Measurements from ENCODE around the gene DUOX1. TPM values are rescaled to one million over a fixed set of nuclear protein-coding genes. Genes with fewer than 3 reads are reported as not detected.

Gene DUOX1
- total RNA-seq, 4 donors from 2014 or later, result 0.33 to 1.7 (median 0.61) TPM

GRCh38 chr15:45163508-45163856, 33.7 kb downstream of the DUOX1 start:
- Histone ChIP-seq H3K4me1 (peaks cover 17 to 44% (median 32%) of the 10 kb centered on the region in 4 donors), H3K36me3 (no peaks in the 10 kb centered on the region), H3K27ac (replicated peaks in 1 of 4) (no peak overlapping the region), H3K4me3 (no peak overlapping the region), H3K27me3 (no peaks in the 10 kb centered on the region), H3K9me3 (peaks cover 0 to 3% (median 0%) of the 10 kb centered on the region in 4 donors)
- 66% methylated on average over 4 of the region's 9 CpGs for WGBS
- DNase-seq (ENCODE audit: extremely low spot score), result no peak
- TF ChIP-seq, protein P1, sequence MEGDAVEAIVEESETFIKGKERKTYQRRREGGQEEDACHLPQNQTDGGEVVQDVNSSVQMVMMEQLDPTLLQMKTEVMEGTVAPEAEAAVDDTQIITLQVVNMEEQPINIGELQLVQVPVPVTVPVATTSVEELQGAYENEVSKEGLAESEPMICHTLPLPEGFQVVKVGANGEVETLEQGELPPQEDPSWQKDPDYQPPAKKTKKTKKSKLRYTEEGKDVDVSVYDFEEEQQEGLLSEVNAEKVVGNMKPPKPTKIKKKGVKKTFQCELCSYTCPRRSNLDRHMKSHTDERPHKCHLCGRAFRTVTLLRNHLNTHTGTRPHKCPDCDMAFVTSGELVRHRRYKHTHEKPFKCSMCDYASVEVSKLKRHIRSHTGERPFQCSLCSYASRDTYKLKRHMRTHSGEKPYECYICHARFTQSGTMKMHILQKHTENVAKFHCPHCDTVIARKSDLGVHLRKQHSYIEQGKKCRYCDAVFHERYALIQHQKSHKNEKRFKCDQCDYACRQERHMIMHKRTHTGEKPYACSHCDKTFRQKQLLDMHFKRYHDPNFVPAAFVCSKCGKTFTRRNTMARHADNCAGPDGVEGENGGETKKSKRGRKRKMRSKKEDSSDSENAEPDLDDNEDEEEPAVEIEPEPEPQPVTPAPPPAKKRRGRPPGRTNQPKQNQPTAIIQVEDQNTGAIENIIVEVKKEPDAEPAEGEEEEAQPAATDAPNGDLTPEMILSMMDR (IDR thresholded peaks at IDR 0.05), result no peak
- TF ChIP-seq EP300 (IDR thresholded peaks at IDR 0.05) (no peak), POLR2AphosphoS5 (IDR thresholded peaks at IDR 0.05) (no peak), POLR2A (IDR thresholded peaks at IDR 0.05; ENCODE audit: low read depth) (no peak)
- intact Hi-C loops (cut with DNase I), result loop anchor here (2.0 kb wide), 1 partner anchor 293 kb away; no protein-coding TSS in a partner anchor

GRCh38 chr15:45164914-45165313, 35.1 kb downstream of the DUOX1 start:
- DNase-seq (ENCODE audit: extremely low spot score), result no peak
- Histone ChIP-seq H3K9me3 (peaks cover 0 to 3% (median 0%) of the 10 kb centered on the region in 4 donors), H3K36me3 (no peaks in the 10 kb centered on the region), H3K27ac (replicated peaks in 1 of 4) (no peak overlapping the region), H3K4me1 (peaks cover 17 to 47% (median 37%) of the 10 kb centered on the region in 4 donors), H3K27me3 (no peaks in the 10 kb centered on the region), H3K4me3 (no peak overlapping the region)
- TF ChIP-seq, protein P1 (IDR thresholded peaks at IDR 0.05), result no peak
- TF ChIP-seq EP300 (IDR thresholded peaks at IDR 0.05), result no peak
- TF ChIP-seq POLR2AphosphoS5 (IDR thresholded peaks at IDR 0.05), result no peak
- no peak for TF ChIP-seq POLR2A (IDR thresholded peaks at IDR 0.05; ENCODE audit: low read depth)
- intact Hi-C loops (cut with DNase I), result loop anchor here (2.0 kb wide), 1 partner anchor 114 kb away; no protein-coding TSS in a partner anchor
- WGBS, result 100% methylated on average over 1 of the region's 1 CpG

DNA sequence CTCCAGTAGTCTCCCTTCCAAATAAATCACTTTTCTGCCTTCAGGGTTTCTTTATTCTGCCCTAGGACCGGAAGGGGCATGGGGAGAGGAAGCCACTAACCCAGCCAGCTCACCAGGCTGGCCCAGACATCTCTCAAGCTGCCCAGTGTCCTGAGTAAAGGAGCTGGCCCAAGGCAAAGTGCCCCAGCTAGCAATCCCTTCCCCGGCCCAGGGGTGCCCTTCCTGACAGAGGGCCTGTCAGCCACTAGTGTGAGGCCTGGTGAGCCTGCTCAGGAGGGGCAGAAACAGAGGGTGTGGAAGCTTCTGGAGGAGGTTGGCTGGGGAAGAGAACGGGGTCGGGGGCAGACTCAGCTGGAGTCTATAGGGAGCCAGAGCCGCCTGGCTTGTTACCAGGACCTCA, 35.7 kb downstream of the DUOX1 start:
- WGBS, result 90% methylated on average over 3 of the region's 5 CpGs
- peaks cover 17 to 47% (median 37%) of the 10 kb centered on the region in 4 donors for H3K4me1 ChIP-seq
- peaks cover 0 to 3% (median 0%) of the 10 kb centered on the region in 4 donors for H3K9me3 ChIP-seq
- H3K36me3 ChIP-seq, result no peaks in the 10 kb centered on the region
- peak overlapping the region; percentile 98 to 100 (median 98) for H3K27ac ChIP-seq (replicated peaks in 1 of 4)
- no peak overlapping the region for H3K4me3 ChIP-seq
- no peaks in the 10 kb centered on the region for H3K27me3 ChIP-seq
- TF ChIP-seq POLR2AphosphoS5 (IDR thresholded peaks at IDR 0.05) (no peak), EP300 (IDR thresholded peaks at IDR 0.05) (no peak), POLR2A (IDR thresholded peaks at IDR 0.05; ENCODE audit: low read depth) (no peak)
- TF ChIP-seq, protein P1 (IDR thresholded peaks at IDR 0.05), result no peak
- intact Hi-C loops (cut with DNase I), result loop anchor here (2.0 kb wide), 1 partner anchor 113 kb away; no protein-coding TSS in a partner anchor
- no peak for DNase-seq (ENCODE audit: extremely low spot score)

DNA sequence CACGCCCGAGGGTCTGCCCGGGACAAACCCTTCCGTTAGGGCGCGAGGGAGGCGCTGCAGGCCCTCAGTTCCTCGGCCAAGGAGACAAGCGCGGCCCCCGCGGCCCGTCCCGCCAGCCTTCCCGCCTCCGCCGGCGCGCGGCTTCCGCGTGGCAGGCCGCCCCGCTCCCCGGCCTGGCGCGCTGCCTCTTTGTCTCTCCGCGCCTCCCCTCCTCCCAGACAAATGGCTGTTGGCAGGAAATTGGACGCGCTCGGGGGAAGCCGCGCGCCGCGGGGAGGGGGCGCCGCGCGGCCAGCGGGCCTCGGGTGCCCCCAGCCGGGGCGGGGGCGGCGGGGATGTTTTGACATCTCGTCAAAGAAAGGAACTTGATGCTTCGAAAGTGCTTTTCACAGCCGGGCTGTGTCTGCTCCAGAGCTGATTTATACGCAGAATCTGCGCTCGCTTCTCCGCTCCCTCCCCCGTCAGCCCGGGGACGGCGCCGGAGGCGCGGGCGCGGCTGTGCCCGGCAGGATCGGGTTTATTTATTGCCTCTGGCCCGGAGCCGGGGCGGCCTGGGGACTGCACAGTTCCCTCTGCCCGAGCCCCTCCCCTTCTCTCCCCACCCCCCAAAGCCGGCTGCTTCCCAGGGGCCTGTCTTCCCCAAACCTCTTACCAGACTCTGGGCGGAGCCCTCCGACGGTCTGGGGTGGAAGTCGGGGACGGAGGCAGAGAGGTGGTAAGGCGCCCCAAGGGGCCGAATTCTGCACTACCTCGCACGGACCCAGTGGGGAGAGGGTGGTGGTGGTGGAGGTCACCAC, 37.2 kb downstream of the DUOX1 start:
- peaks cover 0 to 3% (median 0%) of the 10 kb centered on the region in 4 donors for H3K9me3 ChIP-seq
- TF ChIP-seq POLR2A (IDR thresholded peaks at IDR 0.05; ENCODE audit: low read depth), result no peak
- TF ChIP-seq, protein P1 (IDR thresholded peaks at IDR 0.05), result peak; percentile 30 to 78 (median 46)
- TF ChIP-seq POLR2AphosphoS5 (IDR thresholded peaks at IDR 0.05), result peak; percentile 39 to 64
- 1% methylated on average over 37 of the region's 79 CpGs for WGBS
- intact Hi-C loops (cut with DNase I), result loop anchor here (2.0 kb wide), 2 partner anchors 32 to 234 kb away; no protein-coding TSS in a partner anchor
- no peaks in the 10 kb centered on the region for H3K27me3 ChIP-seq
- H3K4me3 ChIP-seq, result peak overlapping the region; percentile 69 to 87 (median 82)
- peaks cover 0 to 7% (median 2%) of the 10 kb centered on the region in 4 donors for H3K36me3 ChIP-seq
- H3K4me1 ChIP-seq, result peaks cover 17 to 47% (median 37%) of the 10 kb centered on the region in 4 donors
- H3K27ac ChIP-seq (replicated peaks in 1 of 4), result peak overlapping the region; percentile 98 to 100 (median 98)
- peak; percentile 95 for DNase-seq (ENCODE audit: extremely low spot score)

All from esophagus muscularis mucosa (tissue), 4 donors.